GOT3 (cell line): Measurements from ENCODE around the gene PRPF40B.
"Not testable (repeated sequence)": the region's sequence is repeated elsewhere in the genome, so short reads cannot be mapped to it uniquely, and the experiment has no call there.

ENCODE experiments used
- DNase-seq: peaks from one replicate; lab custom pipeline; 2025; ENCODE audit warnings: mixed read lengths; lab: John Stamatoyannopoulos, UW

PRPF40B gene

GRCh38 chr12:49623142-49623904, at the start of gene PRPF40B:
Gene PRPF40B, plus strand, starts transcription at chr12:49623561. Its CDS starts 30 bp downstream, at chr12:49623591.
- peak; percentile 67 for DNase-seq

GRCh38 chr12:49577589-49578315, 45.6 kb upstream of the PRPF40B start:
- DNase-seq: no peak

GRCh38 chr12:49578471-49579112, 44.8 kb upstream of the PRPF40B start:
- DNase-seq: no peak

- no peak for DNase-seq
Observed at GRCh38 chr12:49580572-49581535, 42.5 kb upstream of the PRPF40B start.

- DNase-seq: no peak
Observed at GRCh38 chr12:49582201-49582600, 41.2 kb upstream of the PRPF40B start.

GRCh38 chr12:49582850-49583249, 40.5 kb upstream of the PRPF40B start:
- DNase-seq: no peak

GRCh38 chr12:49583366-49584094, 39.8 kb upstream of the PRPF40B start:
- no peak for DNase-seq

GRCh38 chr12:49584591-49584990, 38.8 kb upstream of the PRPF40B start:
- DNase-seq: no peak

- DNase-seq: no peak
Observed at GRCh38 chr12:49585477-49586459, 37.6 kb upstream of the PRPF40B start.

GRCh38 chr12:49587174-49587908, 36.0 kb upstream of the PRPF40B start:
- DNase-seq: no peak

GRCh38 chr12:49588281-49588680, 35.1 kb upstream of the PRPF40B start:
- no peak for DNase-seq

- DNase-seq: no peak
Observed at GRCh38 chr12:49588721-49589516, 34.4 kb upstream of the PRPF40B start.

- DNase-seq: no peak
Observed at GRCh38 chr12:49598527-49598926, 24.8 kb upstream of the PRPF40B start.

GRCh38 chr12:49599961-49600360, 23.4 kb upstream of the PRPF40B start:
- DNase-seq: no peak

GRCh38 chr12:49603721-49604120, 19.6 kb upstream of the PRPF40B start:
- no peak for DNase-seq

- DNase-seq: no peak
Observed at GRCh38 chr12:49604856-49605255, 18.5 kb upstream of the PRPF40B start.

- DNase-seq: not testable (repeated sequence)
Observed at GRCh38 chr12:49605539-49605938, 17.8 kb upstream of the PRPF40B start, which contains the start of gene FAM186B. Gene FAM186B, minus strand, starts transcription at chr12:49605639. Its CDS starts 162 bp downstream, at chr12:49605477.
